Gastroesophageal sphincter (tissue), 3 donors: ENCODE data around the gene PRKG1.

Experiments
- EP300 ChIP-seq: sonication (generic); formaldehyde crosslinking; IDR thresholded peaks from one replicate; pipeline ENCODE4 v1.6.1; 2017; ENCODE audit warnings: antibody characterized with exemption, mild to moderate bottlenecking
- TF ChIP-seq, protein P1 (sequence below), 4 experiments: fragments of 200-600 bp in 2 of 4; fragments of 450-650 bp in 2 of 4; sonication (generic) in 1 of 4; IDR thresholded peaks; one replicate each; pipeline ENCODE4 v1.5.1; 2017 to 2019; ENCODE audit warnings: antibody characterized with exemption in 4 of 4, mild to moderate bottlenecking in 2 of 4, moderate library complexity in 2 of 4

DNA sequence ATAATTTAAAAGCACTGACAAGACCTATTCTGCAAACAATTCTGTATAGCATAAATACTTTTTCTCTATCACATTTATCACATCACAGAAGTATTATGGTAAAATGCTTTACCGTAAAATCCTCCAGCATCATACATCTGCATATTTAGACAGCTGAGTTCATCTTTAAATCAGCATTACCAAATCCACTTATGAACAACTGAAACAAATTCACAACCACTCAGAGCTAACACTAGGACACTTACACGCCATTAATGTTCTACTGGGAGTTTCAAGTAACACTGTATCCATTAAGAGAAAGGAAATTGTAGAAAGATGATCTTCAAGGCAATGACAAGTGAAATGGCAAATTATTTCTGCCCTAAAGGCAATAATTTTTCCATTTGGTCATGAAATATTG lies 1134.1 kb downstream of the PRKG1 start:
- TF ChIP-seq EP300, result no peak
- TF ChIP-seq, protein P1, sequence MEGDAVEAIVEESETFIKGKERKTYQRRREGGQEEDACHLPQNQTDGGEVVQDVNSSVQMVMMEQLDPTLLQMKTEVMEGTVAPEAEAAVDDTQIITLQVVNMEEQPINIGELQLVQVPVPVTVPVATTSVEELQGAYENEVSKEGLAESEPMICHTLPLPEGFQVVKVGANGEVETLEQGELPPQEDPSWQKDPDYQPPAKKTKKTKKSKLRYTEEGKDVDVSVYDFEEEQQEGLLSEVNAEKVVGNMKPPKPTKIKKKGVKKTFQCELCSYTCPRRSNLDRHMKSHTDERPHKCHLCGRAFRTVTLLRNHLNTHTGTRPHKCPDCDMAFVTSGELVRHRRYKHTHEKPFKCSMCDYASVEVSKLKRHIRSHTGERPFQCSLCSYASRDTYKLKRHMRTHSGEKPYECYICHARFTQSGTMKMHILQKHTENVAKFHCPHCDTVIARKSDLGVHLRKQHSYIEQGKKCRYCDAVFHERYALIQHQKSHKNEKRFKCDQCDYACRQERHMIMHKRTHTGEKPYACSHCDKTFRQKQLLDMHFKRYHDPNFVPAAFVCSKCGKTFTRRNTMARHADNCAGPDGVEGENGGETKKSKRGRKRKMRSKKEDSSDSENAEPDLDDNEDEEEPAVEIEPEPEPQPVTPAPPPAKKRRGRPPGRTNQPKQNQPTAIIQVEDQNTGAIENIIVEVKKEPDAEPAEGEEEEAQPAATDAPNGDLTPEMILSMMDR (IDR thresholded peaks at IDR 0.05), result no peak
